ENCODE measurements around the gene REXO1. TPM values are rescaled to one million over a fixed set of nuclear protein-coding genes. Genes with fewer than 3 reads are reported as not detected.

Gene REXO1
- total RNA-seq, 4 donors from 2014 or later = 7.5 to 16.4 (median 15.4) TPM

DNA sequence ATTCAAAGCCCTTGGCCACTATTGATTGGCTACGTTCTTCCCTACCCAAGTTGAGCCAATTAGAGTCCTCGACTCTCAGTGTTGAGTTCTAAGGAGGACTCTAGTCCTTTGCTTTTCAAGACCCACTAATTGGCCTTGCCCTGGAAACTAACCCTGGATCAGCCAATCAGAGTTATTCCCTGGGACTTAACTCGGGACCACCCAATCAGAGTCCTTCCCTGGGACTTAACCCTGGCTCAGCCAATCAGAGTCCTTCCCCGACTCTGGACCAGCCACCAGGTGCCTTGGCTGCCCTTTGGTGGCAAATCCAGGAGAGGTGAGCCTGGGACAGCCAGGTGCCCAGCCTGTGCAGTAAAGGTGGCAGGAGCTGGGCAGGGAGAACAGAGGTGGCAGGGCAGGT lies 64.9 kb downstream of the REXO1 start:
- TF ChIP-seq, protein P1, sequence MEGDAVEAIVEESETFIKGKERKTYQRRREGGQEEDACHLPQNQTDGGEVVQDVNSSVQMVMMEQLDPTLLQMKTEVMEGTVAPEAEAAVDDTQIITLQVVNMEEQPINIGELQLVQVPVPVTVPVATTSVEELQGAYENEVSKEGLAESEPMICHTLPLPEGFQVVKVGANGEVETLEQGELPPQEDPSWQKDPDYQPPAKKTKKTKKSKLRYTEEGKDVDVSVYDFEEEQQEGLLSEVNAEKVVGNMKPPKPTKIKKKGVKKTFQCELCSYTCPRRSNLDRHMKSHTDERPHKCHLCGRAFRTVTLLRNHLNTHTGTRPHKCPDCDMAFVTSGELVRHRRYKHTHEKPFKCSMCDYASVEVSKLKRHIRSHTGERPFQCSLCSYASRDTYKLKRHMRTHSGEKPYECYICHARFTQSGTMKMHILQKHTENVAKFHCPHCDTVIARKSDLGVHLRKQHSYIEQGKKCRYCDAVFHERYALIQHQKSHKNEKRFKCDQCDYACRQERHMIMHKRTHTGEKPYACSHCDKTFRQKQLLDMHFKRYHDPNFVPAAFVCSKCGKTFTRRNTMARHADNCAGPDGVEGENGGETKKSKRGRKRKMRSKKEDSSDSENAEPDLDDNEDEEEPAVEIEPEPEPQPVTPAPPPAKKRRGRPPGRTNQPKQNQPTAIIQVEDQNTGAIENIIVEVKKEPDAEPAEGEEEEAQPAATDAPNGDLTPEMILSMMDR (IDR thresholded peaks at IDR 0.05) = no peak
- no peak for TF ChIP-seq POLR2A (IDR thresholded peaks at IDR 0.05)
- Histone ChIP-seq H3K4me1 (peaks cover 0 to 11% (median 0%) of the 10 kb centered on the region in 3 donors), H3K27me3 (peaks cover 0 to 96% (median 3%) of the 10 kb centered on the region in 4 donors), H3K9me3 (peaks cover 0 to 11% (median 8%) of the 10 kb centered on the region in 3 donors), H3K4me3 (no peak overlapping the region), H3K36me3 (no peaks in the 10 kb centered on the region), H3K27ac (no peak overlapping the region)
- DNase-seq = no peak
- 94 to 100% methylated on average over 1 to 2 of the region's 4 CpGs for WGBS, 2 donors
- intact Hi-C loops (cut with DNase I) = no loop called here

DNA sequence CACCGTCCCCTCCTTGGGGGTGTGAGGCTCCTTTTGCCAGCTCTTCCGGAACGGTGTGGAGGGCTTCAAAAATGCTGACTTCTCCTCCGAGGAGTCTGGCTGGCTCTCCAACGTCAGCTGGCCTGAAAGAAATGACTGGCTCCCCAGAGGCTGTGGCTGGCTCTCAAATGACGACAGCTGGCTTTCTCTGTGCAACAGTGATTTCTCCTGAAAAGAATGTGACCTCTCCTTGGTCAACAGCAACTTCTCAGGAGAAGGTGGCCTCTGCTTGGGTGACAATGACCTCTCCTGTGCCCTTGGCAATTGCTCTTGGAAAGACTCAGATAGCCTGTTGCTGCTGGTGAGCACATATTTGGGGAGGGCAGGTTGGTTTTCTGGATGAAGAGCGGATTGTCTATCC lies 65.8 kb downstream of the REXO1 start:
- peaks cover 0 to 96% (median 3%) of the 10 kb centered on the region in 4 donors for H3K27me3 ChIP-seq
- H3K27ac ChIP-seq = no peak overlapping the region
- no peak for TF ChIP-seq POLR2A (IDR thresholded peaks at IDR 0.05)
- TF ChIP-seq, protein P1 (IDR thresholded peaks at IDR 0.05) = no peak
- H3K4me3 ChIP-seq = no peak overlapping the region
- peaks cover 0 to 11% (median 8%) of the 10 kb centered on the region in 3 donors for H3K9me3 ChIP-seq
- DNase-seq = no peak
- H3K36me3 ChIP-seq = no peaks in the 10 kb centered on the region
- WGBS, 2 donors = 72 to 80% methylated on average over 1 to 6 of the region's 7 CpGs
- H3K4me1 ChIP-seq = peaks cover 0 to 11% (median 0%) of the 10 kb centered on the region in 3 donors
- intact Hi-C loops (cut with DNase I) = no loop called here

DNA sequence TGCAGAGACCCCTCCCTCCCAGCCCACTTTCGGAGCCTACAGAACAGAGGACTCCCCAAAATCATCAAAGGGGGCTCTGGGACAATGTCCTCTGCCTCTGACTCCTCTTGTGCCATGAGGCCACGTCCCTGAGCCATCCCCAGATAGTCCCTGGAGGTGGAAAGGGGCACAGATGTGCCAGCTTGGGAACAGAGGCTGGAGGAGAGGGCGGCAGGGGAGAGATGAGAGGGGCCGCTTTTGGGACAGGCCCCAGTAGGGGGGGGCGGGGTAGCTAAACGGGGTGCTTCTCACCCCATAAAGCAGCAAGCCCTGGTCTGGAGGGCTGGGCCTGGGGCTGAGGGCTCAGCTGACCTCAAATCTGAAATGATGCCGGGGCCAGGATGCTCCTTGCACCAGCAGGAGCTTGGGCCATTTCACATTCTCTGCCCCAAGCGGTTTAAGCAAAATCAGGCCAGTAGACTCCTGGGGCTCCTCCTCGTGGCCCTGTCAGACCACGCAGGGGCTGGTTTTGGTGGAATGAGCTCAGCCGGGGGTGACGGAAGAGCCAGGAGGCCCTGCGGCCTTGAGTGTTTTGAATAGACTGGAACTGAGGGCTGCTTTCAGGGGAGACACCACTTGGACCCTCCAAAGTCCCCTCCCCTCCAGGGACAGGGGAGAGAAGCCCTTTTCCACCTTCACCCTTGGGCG lies 67.9 kb downstream of the REXO1 start:
- 19 to 47% methylated on average over 2 to 6 of the region's 14 CpGs for whole genome bisulfite sequencing, 2 donors
- TF ChIP-seq, protein P1 (IDR thresholded peaks at IDR 0.05) = peak in 1 of 6 experiments; percentile 5
- TF ChIP-seq POLR2A (IDR thresholded peaks at IDR 0.05) = no peak
- H3K4me3 ChIP-seq = no peak overlapping the region
- peaks cover 0 to 11% (median 8%) of the 10 kb centered on the region in 3 donors for H3K9me3 ChIP-seq
- H3K4me1 ChIP-seq = peaks cover 7 to 26% (median 8%) of the 10 kb centered on the region in 3 donors
- DNase-seq = no peak
- intact Hi-C loops (cut with DNase I) = no loop called here
- no peaks in the 10 kb centered on the region for H3K36me3 ChIP-seq
- H3K27me3 ChIP-seq = peaks cover 9 to 98% (median 16%) of the 10 kb centered on the region in 4 donors
- H3K27ac ChIP-seq = no peak overlapping the region

DNA sequence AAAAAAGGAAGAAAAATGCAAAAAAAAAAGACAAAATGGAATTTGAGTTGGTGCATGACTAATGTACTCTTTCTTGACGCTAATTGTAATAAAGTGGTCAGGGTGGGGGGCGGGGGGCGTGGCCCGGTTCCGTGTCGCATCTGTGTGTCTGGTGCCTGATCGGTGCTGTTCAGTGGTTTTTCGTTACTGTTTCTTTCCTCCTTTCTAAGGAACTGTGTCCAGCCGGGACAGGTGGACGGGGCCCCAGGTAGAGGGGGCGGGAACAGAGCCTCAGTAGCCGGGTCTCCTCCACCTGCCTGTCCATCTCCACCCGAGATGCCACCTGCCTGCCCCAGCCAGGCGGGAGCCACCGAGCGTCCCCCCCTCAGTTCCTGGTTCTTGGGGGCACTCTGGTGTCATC lies 68.7 kb downstream of the REXO1 start:
- intact Hi-C loops (cut with DNase I) = no loop called here
- Histone ChIP-seq H3K4me1 (peaks cover 9 to 34% (median 11%) of the 10 kb centered on the region in 3 donors), H3K9me3 (peaks cover 0 to 18% (median 8%) of the 10 kb centered on the region in 3 donors), H3K36me3 (no peaks in the 10 kb centered on the region), H3K27me3 (peaks cover 13 to 98% (median 21%) of the 10 kb centered on the region in 4 donors), H3K27ac (no peak overlapping the region), H3K4me3 (no peak overlapping the region)
- WGBS, 2 donors = 24% methylated on average over 10 to 15 of the region's 16 CpGs
- DNase-seq = no peak
- TF ChIP-seq, protein P1 (IDR thresholded peaks at IDR 0.05) = no peak
- no peak for TF ChIP-seq POLR2A (IDR thresholded peaks at IDR 0.05)

DNA sequence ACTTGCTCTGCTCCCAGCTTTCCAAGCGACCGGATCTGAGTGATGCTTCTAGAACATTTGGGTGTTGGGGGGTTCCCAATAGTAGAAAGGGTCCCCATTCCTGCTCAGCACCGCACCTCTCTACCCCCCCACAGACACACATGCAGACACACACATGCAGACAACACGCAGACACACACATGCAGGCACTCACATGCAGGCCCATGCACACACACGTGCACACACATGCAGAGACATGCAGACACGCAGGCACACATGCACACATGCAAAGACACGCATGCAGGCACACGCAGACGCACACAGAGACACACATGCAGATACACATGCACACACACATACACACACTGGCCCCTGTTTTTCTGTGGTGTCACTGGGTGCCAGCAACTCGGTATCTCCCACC lies 71.1 kb downstream of the REXO1 start:
- intact Hi-C loops (cut with DNase I) = no loop called here
- H3K36me3 ChIP-seq = no peaks in the 10 kb centered on the region
- no peak overlapping the region for H3K27ac ChIP-seq
- peaks cover 0 to 16% (median 7%) of the 10 kb centered on the region in 3 donors for H3K9me3 ChIP-seq
- H3K27me3 ChIP-seq = peaks cover 13 to 93% (median 21%) of the 10 kb centered on the region in 4 donors
- 57 to 68% methylated on average over 8 to 10 of the region's 10 CpGs for WGBS, 2 donors
- DNase-seq = no peak
- H3K4me1 ChIP-seq = peaks cover 16 to 53% (median 17%) of the 10 kb centered on the region in 3 donors
- no peak overlapping the region for H3K4me3 ChIP-seq
- TF ChIP-seq, protein P1 (IDR thresholded peaks at IDR 0.05) = no peak
- TF ChIP-seq POLR2A (IDR thresholded peaks at IDR 0.05) = no peak
